A549 treated with DMSO at 1 μM for 4 hours (cell line): ENCODE measurements around the gene ZFP37. TPM values are rescaled to one million over a fixed set of nuclear protein-coding genes. Genes with fewer than 3 reads are reported as not detected.

ENCODE experiments used
- total RNA-seq: library from RNA; stranded (reverse); fragments of 200-300 nt; extraction: Qiagen RNA extraction; gene quantifications from 5 replicates; pipeline ENCODE4 v1.2.3, GENCODE V29; 2022; ENCODE audit warnings: low read depth

ZFP37 gene
- 1.3 to 1.9 TPM (median 1.8 TPM) in 5 replicates for total RNA-seq

DNA sequence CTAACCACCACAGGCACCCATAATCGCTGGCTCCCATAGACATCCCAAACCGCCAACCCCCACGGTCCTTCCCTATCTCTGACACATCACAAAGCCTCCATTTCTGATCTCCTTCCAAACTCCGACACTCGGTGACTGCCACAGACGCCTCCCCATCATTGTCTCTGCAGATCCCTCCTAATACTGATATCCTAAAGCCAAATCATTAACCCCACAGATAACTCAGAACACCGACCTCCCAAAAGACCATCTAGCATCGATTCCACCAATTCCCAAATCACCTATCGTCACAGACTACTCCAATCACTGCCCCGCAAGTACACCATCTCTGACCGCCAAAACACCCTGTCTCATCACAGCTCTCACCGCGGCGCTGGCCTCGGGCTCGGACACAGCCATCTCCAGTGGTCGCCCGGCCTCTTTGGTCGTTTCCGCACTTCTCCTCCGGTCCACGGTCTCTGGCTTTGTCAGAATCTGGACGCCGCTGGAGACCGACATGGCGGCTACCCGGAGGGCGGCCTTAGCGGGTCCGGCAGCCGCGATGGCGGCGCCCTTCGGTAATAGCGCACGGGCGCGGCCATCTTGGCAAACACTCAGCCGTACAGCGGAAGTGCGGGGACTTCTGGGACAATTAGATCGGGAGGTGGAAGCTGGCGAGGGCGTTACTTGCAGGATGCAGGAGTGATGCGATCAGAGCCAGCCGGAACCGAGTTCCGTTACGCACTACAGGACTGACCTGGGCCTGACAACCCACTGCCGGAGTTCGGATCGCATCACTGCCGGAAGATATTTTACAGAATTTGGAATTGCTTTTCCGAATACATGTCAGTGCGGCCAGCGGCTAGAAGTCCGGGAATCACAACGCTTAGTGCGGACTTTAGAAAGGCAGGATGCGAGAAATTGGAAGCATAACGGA lies at the start of gene ZFP37:
Gene ZFP37, minus strand, starts transcription at position 534 of the 916 bp plus-strand sequence. Its CDS starts 36 bp downstream, at position 498.

DNA sequence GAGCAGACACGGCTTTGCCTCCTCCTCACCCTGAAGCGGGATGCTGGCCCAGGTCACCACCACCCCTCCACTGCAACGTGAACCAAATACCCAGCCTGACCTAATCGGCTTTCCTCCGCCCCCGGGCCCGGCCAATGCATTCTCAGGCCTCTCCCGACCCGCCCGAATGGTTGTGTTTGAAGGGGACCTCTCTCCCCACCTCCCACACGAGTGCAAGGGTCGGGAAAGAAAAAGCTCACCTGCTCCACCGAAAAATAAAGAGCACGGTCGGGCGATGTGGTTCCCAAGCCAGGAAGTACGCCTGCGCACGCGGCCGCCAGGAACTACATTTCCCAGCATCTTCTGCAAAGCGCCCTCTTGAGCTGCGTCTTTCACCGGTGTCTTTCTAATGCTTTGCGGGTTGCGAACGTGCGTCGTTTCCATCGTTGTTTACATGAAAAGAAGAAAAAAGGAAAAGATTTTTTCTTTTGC lies 44.6 kb downstream of the ZFP37 start, which contains the start of gene ZNF883:
Gene ZNF883, minus strand, starts transcription at position 282 of the 471 bp plus-strand sequence.

Other genes with a start within 250 kb of the ZFP37 start
- not detected in 5 replicates for gene SLC46A2, start 165.8 kb downstream of the ZFP37 start, total RNA-seq
- 0.89 to 1.1 TPM (median 0.98 TPM) in 5 replicates for gene ZNF883, start 44.5 kb downstream of the ZFP37 start, total RNA-seq
- gene SLC31A2, start 94.3 kb upstream of the ZFP37 start, total RNA-seq = 6.7 to 8.3 TPM (median 7.4 TPM) in 5 replicates
- gene FKBP15, start 164.6 kb upstream of the ZFP37 start, total RNA-seq = 15.4 to 19.6 TPM (median 19.4 TPM) in 5 replicates
- gene SLC31A1, start 164.8 kb upstream of the ZFP37 start, total RNA-seq = 21.4 to 26.1 TPM (median 23.4 TPM) in 5 replicates
- gene CDC26, start 218.8 kb upstream of the ZFP37 start, total RNA-seq = 47.1 to 55.9 TPM (median 52.7 TPM) in 5 replicates
- 61.8 to 63.0 TPM (median 62.3 TPM) in 5 replicates for gene PRPF4, start 218.9 kb upstream of the ZFP37 start, total RNA-seq
- gene RNF183, start 246.7 kb upstream of the ZFP37 start, total RNA-seq = 0.20 TPM in 1 of 5 replicates, not detected in the others